NCI-H1930 (cell line): ENCODE data around the gene RBM25.
A peak's percentile ranks its signal among the peaks of the same experiment; 100 is the strongest.

Experiments
- DNase-seq, 2 experiments: peaks; one replicate each; lab custom pipeline; 2025; lab: John Stamatoyannopoulos, UW

Gene RBM25

GRCh38 chr14:73102806-73103497 is 44.6 kb downstream of the RBM25 start:
- no peak for DNase-seq

GRCh38 chr14:73105050-73105449 is 46.7 kb downstream of the RBM25 start:
- no peak for DNase-seq

GRCh38 chr14:73105727-73106126 is 47.4 kb downstream of the RBM25 start:
- DNase-seq: no peak

- no peak for DNase-seq
Observed at GRCh38 chr14:73116079-73116665, 57.8 kb downstream of the RBM25 start.

- DNase-seq: no peak
Observed at GRCh38 chr14:73124180-73124894, 66.0 kb downstream of the RBM25 start.

GRCh38 chr14:73125169-73125588 is 66.8 kb downstream of the RBM25 start:
- DNase-seq: no peak

GRCh38 chr14:73125746-73126145 is 67.4 kb downstream of the RBM25 start:
- DNase-seq: no peak

- DNase-seq: no peak
Observed at GRCh38 chr14:73133795-73134194, 75.5 kb downstream of the RBM25 start.

- DNase-seq: no peak
Observed at GRCh38 chr14:73136085-73136386, 77.7 kb downstream of the RBM25 start.

GRCh38 chr14:73136387-73137225 is 78.3 kb downstream of the RBM25 start, which contains the start of gene PSEN1:
Gene PSEN1 (plus strand): TSS chr14:73136507. CDS start chr14:73148020, 11,513 bp downstream.
- DNase-seq: peak; percentile 85 to 86

GRCh38 chr14:73140811-73141323 is 82.5 kb downstream of the RBM25 start:
- no peak for DNase-seq

- no peak for DNase-seq
Observed at GRCh38 chr14:73142216-73142615, 83.9 kb downstream of the RBM25 start.

- no peak for DNase-seq
Observed at GRCh38 chr14:73143003-73143402, 84.7 kb downstream of the RBM25 start.

GRCh38 chr14:73143617-73144016 is 85.3 kb downstream of the RBM25 start:
- no peak for DNase-seq

- no peak for DNase-seq
Observed at GRCh38 chr14:73145371-73145770, 87.0 kb downstream of the RBM25 start.

- no peak for DNase-seq
Observed at GRCh38 chr14:73146111-73146510, 87.8 kb downstream of the RBM25 start.

- no peak for DNase-seq
Observed at GRCh38 chr14:73149753-73150152, 91.4 kb downstream of the RBM25 start.

- DNase-seq: no peak
Observed at GRCh38 chr14:73153272-73153671, 94.9 kb downstream of the RBM25 start.

GRCh38 chr14:73162251-73162650 is 103.9 kb downstream of the RBM25 start:
- no peak for DNase-seq

GRCh38 chr14:73166399-73166798 is 108.1 kb downstream of the RBM25 start:
- no peak for DNase-seq

GRCh38 chr14:73167727-73168126 is 109.4 kb downstream of the RBM25 start:
- DNase-seq: no peak

GRCh38 chr14:73168274-73168673 is 109.9 kb downstream of the RBM25 start:
- no peak for DNase-seq
